Activated CD4-positive, alpha-beta T cell treated with anti-CD3 and anti-CD28 coated beads, Interleukin-2, amount 10 ng/mL, durations not matched to agents 24 days and 14 days (primary cell): ENCODE measurements around the gene CFAP20. TPM values are rescaled to one million over a fixed set of nuclear protein-coding genes. Genes with fewer than 3 reads are reported as not detected.

Source experiments
- DNase-seq: peaks from one replicate; pipeline ENCODE4 v3.0.0; 2022
- H3K27ac Mint-ChIP-seq: one replicate; pipeline ENCODE4 v1.8.0; 2022; ENCODE audit warnings: mild to moderate bottlenecking, mixed read lengths
- H3K27me3 Mint-ChIP-seq: one replicate; pipeline ENCODE4 v1.8.0; 2022; ENCODE audit warnings: mixed read lengths
- H3K36me3 Mint-ChIP-seq: one replicate; pipeline ENCODE4 v1.8.0; 2022; ENCODE audit warnings: low read depth, mild to moderate bottlenecking, mixed read lengths
- H3K4me1 Mint-ChIP-seq: one replicate; pipeline ENCODE4 v1.8.0; 2021; ENCODE audit warnings: mixed read lengths
- H3K4me3 Mint-ChIP-seq: one replicate; pipeline ENCODE4 v1.8.0; 2022; ENCODE audit warnings: mild to moderate bottlenecking, moderate library complexity, mixed read lengths
- H3K9me3 Mint-ChIP-seq: one replicate; pipeline ENCODE4 v1.8.0; 2021; ENCODE audit warnings: mixed read lengths
- intact Hi-C: fragments of 100-400 bp; cut with micrococcal nuclease; formaldehyde crosslinking; loops from one replicate; pipeline ENCODE4 v1.15.1; 2023
- total RNA-seq: library from RNA; stranded (reverse); gene quantifications from 2 replicates; pipeline ENCODE4 v1.2.3, GENCODE V29; 2022

CFAP20 gene
- total RNA-seq = 62.7 and 63.2 TPM in 2 replicates

- no peaks in the 10 kb centered on the region for H3K27me3 Mint-ChIP-seq
- peak within 1 kb of the TSS; percentile 73 for H3K27ac Mint-ChIP-seq
- intact Hi-C loops = loop anchor here (1.0 to 10.0 kb wide), 7 partner anchors 69 to 605 kb away; partner anchors contain the start of genes CSNK2A2, GINS3, GOT2 and KATNB1
- H3K9me3 Mint-ChIP-seq = no peaks in the 10 kb centered on the region
- H3K4me3 Mint-ChIP-seq = peak within 1 kb of the TSS; percentile 80
- H3K4me1 Mint-ChIP-seq = peaks cover 33% of the 10 kb centered on the region
- H3K36me3 Mint-ChIP-seq = peaks cover 5% of the 10 kb centered on the region
- DNase-seq = peak; percentile 99
These were observed at the start of gene CFAP20 for GRCh38 chr16:58129097-58129936. TSS of gene CFAP20 (minus strand) at chr16:58129381. CDS start at chr16:58129115, 266 bp downstream.

- no peaks in the 10 kb centered on the region for H3K9me3 Mint-ChIP-seq
- peaks cover 35% of the 10 kb centered on the region for H3K4me1 Mint-ChIP-seq
- DNase-seq = no peak
- intact Hi-C loops = no loop called here
- H3K27me3 Mint-ChIP-seq = no peaks in the 10 kb centered on the region
- H3K36me3 Mint-ChIP-seq = peaks cover 66% of the 10 kb centered on the region
- H3K4me3 Mint-ChIP-seq = peak overlapping the region; percentile 43
- peak overlapping the region; percentile 76 for H3K27ac Mint-ChIP-seq
These were observed 48.2 kb upstream of the CFAP20 start for GRCh38 chr16:58177353-58177710.

- Mint-ChIP-seq H3K4me3 (peak overlapping the region; percentile 29), H3K27ac (peak overlapping the region; percentile 76), H3K36me3 (peaks cover 67% of the 10 kb centered on the region), H3K4me1 (peaks cover 35% of the 10 kb centered on the region), H3K27me3 (no peaks in the 10 kb centered on the region), H3K9me3 (no peaks in the 10 kb centered on the region)
- peak; percentile 68 for DNase-seq
- intact Hi-C loops = no loop called here
These were observed 47.6 kb upstream of the CFAP20 start for GRCh38 chr16:58176608-58177352.

GRCh38 chr16:58170223-58170622 lies 41.0 kb upstream of the CFAP20 start:
- Mint-ChIP-seq H3K36me3 (peaks cover 66% of the 10 kb centered on the region), H3K27me3 (no peaks in the 10 kb centered on the region), H3K9me3 (no peaks in the 10 kb centered on the region), H3K27ac (no peak overlapping the region), H3K4me3 (no peak overlapping the region), H3K4me1 (peaks cover 9% of the 10 kb centered on the region)
- DNase-seq = no peak
- intact Hi-C loops = no loop called here

- DNase-seq = no peak
- intact Hi-C loops = no loop called here
- peaks cover 43% of the 10 kb centered on the region for H3K36me3 Mint-ChIP-seq
- H3K9me3 Mint-ChIP-seq = no peaks in the 10 kb centered on the region
- peaks cover 1% of the 10 kb centered on the region for H3K4me1 Mint-ChIP-seq
- no peak overlapping the region for H3K4me3 Mint-ChIP-seq
- H3K27me3 Mint-ChIP-seq = no peaks in the 10 kb centered on the region
- H3K27ac Mint-ChIP-seq = no peak overlapping the region
These were observed 31.7 kb upstream of the CFAP20 start for GRCh38 chr16:58160855-58161254.

- Mint-ChIP-seq H3K27ac (no peak overlapping the region), H3K4me1 (peaks cover 2% of the 10 kb centered on the region), H3K4me3 (no peak overlapping the region), H3K9me3 (no peaks in the 10 kb centered on the region), H3K36me3 (peaks cover 23% of the 10 kb centered on the region), H3K27me3 (no peaks in the 10 kb centered on the region)
- intact Hi-C loops = no loop called here
- no peak for DNase-seq
These were observed 29.5 kb upstream of the CFAP20 start for GRCh38 chr16:58158725-58159124.

GRCh38 chr16:58157951-58158540 lies 28.9 kb upstream of the CFAP20 start:
- H3K36me3 Mint-ChIP-seq = peaks cover 18% of the 10 kb centered on the region
- no peaks in the 10 kb centered on the region for H3K9me3 Mint-ChIP-seq
- H3K27me3 Mint-ChIP-seq = no peaks in the 10 kb centered on the region
- no peak overlapping the region for H3K4me3 Mint-ChIP-seq
- no peak overlapping the region for H3K27ac Mint-ChIP-seq
- intact Hi-C loops = no loop called here
- no peak for DNase-seq
- peaks cover 2% of the 10 kb centered on the region for H3K4me1 Mint-ChIP-seq

GRCh38 chr16:58157239-58157638 lies 28.1 kb upstream of the CFAP20 start:
- intact Hi-C loops = no loop called here
- Mint-ChIP-seq H3K4me3 (no peak overlapping the region), H3K27ac (no peak overlapping the region), H3K36me3 (peaks cover 13% of the 10 kb centered on the region), H3K4me1 (peaks cover 2% of the 10 kb centered on the region), H3K9me3 (no peaks in the 10 kb centered on the region), H3K27me3 (no peaks in the 10 kb centered on the region)
- DNase-seq = no peak

- Mint-ChIP-seq H3K4me1 (peaks cover 2% of the 10 kb centered on the region), H3K4me3 (no peak overlapping the region), H3K9me3 (no peaks in the 10 kb centered on the region), H3K27ac (no peak overlapping the region), H3K36me3 (peaks cover 5% of the 10 kb centered on the region), H3K27me3 (no peaks in the 10 kb centered on the region)
- no peak for DNase-seq
- intact Hi-C loops = no loop called here
These were observed 26.7 kb upstream of the CFAP20 start for GRCh38 chr16:58155839-58156238.

GRCh38 chr16:58154345-58154744 lies 25.2 kb upstream of the CFAP20 start:
- DNase-seq = no peak
- Mint-ChIP-seq H3K4me3 (no peak overlapping the region), H3K36me3 (peaks cover 2% of the 10 kb centered on the region), H3K4me1 (peaks cover 2% of the 10 kb centered on the region), H3K9me3 (no peaks in the 10 kb centered on the region), H3K27ac (no peak overlapping the region), H3K27me3 (no peaks in the 10 kb centered on the region)
- intact Hi-C loops = no loop called here

- Mint-ChIP-seq H3K4me1 (peaks cover 2% of the 10 kb centered on the region), H3K4me3 (no peak overlapping the region), H3K9me3 (no peaks in the 10 kb centered on the region), H3K27ac (no peak overlapping the region), H3K36me3 (no peaks in the 10 kb centered on the region), H3K27me3 (no peaks in the 10 kb centered on the region)
- intact Hi-C loops = no loop called here
- no peak for DNase-seq
These were observed 23.2 kb upstream of the CFAP20 start for GRCh38 chr16:58152246-58152868.

GRCh38 chr16:58148526-58148925 lies 19.3 kb upstream of the CFAP20 start:
- H3K4me3 Mint-ChIP-seq = no peak overlapping the region

GRCh38 chr16:58148099-58148498 lies 18.9 kb upstream of the CFAP20 start:
- Mint-ChIP-seq H3K27me3 (no peaks in the 10 kb centered on the region), H3K27ac (no peak overlapping the region), H3K4me1 (no peaks in the 10 kb centered on the region)

More at GRCh38 chr16:58148526-58148925, 19.3 kb upstream of the CFAP20 start:
- H3K9me3 Mint-ChIP-seq = no peaks in the 10 kb centered on the region
- no peak overlapping the region for H3K27ac Mint-ChIP-seq
- no peaks in the 10 kb centered on the region for H3K36me3 Mint-ChIP-seq
- no peak for DNase-seq
- intact Hi-C loops = no loop called here
- H3K27me3 Mint-ChIP-seq = no peaks in the 10 kb centered on the region
- no peaks in the 10 kb centered on the region for H3K4me1 Mint-ChIP-seq

More at GRCh38 chr16:58148099-58148498, 18.9 kb upstream of the CFAP20 start:
- Mint-ChIP-seq H3K36me3 (no peaks in the 10 kb centered on the region), H3K4me3 (no peak overlapping the region), H3K9me3 (no peaks in the 10 kb centered on the region)
- intact Hi-C loops = no loop called here
- DNase-seq = no peak
